ENCODE data around the gene ADIPOQ.
"Not testable (repeated sequence)": the region's sequence is repeated elsewhere in the genome, so short reads cannot be mapped to it uniquely, and the experiment has no call there.

- not testable (repeated sequence) for TF ChIP-seq POLR2A, POLR2AphosphoS5, TAF1 (IDR thresholded peaks at IDR 0.05; ENCODE audit: low read depth, low read length)
Observed at GRCh38 chr3:186893071-186893470, 50.6 kb downstream of the ADIPOQ start.

All from GM12891 (cell line).